Activated CD8-positive, alpha-beta memory T cell treated with anti-CD3 and anti-CD28 coated beads, Interleukin-2, amount 50 U/mL, for 4 hours (primary cell): ENCODE measurements around the gene CDR2L.
"Not testable (repeated sequence)": the region's sequence is repeated elsewhere in the genome, so short reads cannot be mapped to it uniquely, and the experiment has no call there.

Experiments used
- DNase-seq: peaks from one replicate; pipeline ENCODE4 v3.0.0-alpha.2; 2020

Gene CDR2L

GRCh38 chr17:75012346-75013091, 25.1 kb downstream of the CDR2L start, which contains the start of gene MRPL58:
Gene MRPL58, plus strand, starts transcription at chr17:75012670. Its CDS starts 17 bp downstream, at chr17:75012687.
- peak; percentile 81 for DNase-seq

DNA sequence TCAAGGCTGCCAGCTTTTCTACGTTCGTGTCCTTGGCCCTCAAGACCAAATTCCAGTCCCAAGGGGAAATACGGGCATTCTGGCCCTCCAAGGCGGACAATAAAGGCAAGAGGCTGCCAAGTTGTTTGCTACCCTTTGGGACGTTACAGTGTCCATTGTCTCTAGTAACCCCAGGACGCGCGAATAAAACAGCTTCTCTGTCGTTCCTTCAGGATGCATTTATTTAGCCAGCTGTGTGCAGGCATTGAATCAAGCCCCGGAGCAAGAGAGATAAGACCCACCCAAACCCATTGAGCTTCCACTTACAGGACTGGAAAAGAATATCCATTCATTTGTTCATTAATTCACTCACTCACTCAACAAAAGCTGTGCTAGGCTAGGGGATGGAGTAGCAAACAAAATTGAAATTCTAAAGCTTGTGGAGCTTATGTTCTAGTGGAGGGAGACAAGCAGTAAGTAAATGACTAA, 25.7 kb downstream of the CDR2L start:
- no peak for DNase-seq

DNA sequence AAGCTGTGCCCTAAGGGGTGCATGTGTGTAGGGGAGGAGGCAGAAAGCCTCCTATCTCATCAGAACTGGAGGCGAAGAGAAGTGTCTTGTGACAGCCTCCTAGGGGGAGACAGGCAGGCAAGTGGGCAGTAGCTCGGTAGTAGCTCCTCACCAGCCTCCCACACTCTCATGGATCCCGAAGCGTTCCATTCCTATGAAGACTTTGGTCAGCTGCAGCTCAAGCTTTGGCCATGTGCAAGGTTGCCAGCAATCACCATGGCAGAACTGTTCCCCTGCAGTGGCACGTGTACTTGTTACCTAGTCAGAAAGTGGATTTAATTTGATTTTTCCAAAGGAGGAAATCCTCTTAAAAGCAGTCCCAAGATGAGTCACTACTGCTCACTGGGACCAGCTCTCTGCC, 31.7 kb downstream of the CDR2L start:
- no peak for DNase-seq

DNA sequence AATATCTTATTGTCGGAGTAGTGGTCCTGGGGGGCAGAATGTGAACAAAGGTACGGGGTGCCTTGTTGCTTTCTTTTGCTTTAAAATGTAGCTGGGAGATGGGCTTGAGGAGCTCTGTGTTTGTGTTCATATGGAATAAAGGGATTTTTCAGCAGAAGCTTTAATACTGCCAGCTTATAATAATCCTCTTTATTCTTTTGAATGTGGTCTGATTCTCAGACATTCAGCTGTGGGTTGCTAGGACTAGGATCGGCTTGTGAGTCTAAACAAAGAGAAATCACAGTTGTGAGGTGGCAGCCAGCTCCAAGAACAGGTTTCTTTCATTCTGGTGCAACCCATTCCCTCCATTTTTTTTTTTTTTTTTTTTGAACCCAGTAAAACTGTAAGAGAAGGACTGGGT, 32.3 kb downstream of the CDR2L start:
- no peak for DNase-seq

GRCh38 chr17:75020331-75021110, 33.1 kb downstream of the CDR2L start:
- DNase-seq = no peak

GRCh38 chr17:75024686-75025397, 37.4 kb downstream of the CDR2L start:
- DNase-seq = no peak

DNA sequence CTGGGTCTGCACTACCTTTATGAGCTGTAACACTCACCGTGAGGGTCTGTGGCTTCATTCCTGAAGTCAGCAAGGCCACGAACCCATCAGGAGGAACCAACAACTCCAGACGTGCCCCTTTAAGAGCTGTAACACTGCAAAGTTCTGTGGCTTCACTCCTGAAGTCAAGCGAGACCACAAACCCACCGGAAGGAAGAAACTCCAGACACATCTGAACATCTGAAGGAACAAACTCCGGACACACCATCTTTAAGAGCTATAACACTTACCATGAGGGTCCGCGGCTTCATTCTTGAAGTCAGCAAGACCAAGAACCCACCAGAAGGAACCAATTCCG, 37.9 kb downstream of the CDR2L start:
- DNase-seq = not testable (repeated sequence)

- DNase-seq = not testable (repeated sequence)
Observed at GRCh38 chr17:75026650-75027049, 39.2 kb downstream of the CDR2L start.

- no peak for DNase-seq
Observed at GRCh38 chr17:75030161-75030560, 42.7 kb downstream of the CDR2L start.

DNA sequence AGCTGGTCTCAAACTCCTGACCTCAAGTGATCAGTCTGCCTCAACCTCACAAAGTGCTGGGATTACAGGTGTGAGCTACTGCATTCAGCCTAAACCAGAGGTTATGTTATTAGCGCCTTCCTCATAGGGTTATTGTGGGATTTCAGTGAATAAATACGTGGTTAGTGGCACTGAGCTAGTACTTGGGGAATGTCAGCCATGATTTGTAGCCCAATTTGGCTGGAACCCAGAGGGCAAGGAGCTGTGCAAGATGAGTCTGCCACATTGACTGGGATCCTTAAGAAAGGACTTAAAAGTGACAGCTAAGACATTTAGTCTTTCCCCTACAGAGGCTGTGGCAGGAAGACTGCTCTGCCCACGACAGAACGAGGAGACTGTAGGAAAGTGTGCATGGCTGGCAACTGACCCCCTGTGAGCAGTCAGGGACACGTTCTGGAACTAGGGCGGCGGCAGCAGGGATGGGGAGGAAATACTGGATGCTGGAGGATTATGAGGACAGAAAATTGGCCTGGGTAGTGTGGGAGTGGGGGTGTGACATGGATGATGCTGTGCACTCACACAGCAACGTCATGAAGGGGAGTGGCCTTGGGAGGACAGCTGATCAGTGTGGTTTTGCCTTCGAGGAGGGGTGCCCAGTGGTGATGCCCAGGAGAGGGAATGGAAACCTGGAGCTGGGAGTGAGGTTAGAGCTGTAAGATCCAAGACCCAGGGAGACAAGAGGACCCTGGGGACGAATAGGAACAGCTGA, 44.7 kb downstream of the CDR2L start:
- DNase-seq = peak; percentile 60

DNA sequence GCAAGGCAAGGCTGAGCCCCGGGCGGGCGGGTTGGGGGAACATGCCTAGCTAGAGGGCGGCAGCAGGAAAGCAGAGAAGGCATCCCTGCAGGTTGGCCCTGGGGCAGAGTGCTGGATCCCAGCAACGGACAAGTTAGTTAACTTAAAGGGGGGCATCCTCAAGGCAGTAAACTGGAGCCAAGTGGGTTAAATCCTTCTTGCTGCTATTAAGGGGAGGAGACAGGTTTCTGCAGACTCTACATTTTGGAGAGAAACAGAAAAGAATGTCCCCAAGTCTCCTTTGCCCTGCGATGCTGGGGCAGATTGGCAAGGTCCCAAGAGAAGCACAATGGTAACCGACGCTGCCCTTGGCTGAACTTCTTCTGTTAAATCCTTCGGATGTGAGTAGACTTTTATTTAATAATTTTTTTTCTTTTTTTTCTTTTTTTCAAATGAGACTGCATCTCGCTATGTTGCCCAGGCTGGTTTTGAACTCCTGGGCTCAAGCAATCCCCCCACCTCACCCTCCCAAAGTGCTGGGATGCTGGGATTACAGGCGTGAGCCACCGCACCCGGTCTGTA, 45.4 kb downstream of the CDR2L start:
- no peak for DNase-seq

DNA sequence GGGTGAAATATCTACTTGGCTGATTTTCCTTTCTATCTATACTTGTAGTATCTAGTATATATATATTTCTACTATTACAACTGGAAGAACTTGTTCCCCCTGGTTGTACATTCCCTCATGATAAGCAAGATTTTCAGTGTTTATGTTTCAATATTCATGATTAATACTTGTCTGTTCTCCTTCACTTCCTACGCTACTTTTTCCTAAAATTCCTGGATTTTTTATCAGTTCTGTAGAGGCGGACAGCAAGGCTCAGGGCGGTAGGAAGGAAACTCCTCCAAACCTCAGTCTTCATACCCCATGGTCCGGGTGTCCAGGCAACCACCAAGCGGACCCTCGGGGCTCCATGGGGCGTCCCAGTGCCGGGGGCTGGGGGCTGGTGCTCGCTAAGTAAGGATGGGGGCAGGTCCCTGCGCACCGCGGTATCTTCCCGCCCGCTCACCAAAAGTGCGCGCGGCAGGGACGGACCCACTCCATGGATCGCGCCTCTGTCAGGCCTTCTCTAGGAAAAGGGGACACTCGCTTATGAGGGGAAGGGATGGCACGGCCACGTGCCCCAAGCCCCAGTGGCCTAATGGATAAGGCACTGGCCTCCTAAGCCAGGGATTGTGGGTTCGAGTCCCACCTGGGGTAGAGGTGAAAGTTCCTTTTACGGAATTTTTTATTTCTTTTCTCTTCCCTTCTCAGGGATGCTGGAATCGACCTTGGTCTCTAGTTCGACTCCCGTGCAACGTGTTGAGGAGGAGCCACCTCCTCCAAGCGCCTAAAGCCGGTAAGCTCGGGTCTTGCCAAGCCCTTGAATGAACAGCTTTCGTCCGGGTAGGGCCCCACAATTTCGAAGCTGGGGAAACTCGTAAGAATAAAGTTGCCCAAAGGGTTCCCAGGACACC, 46.2 kb downstream of the CDR2L start:
- peak; percentile 84 for DNase-seq

GRCh38 chr17:75034236-75034908, 46.9 kb downstream of the CDR2L start:
- DNase-seq = peak; percentile 80

GRCh38 chr17:75036643-75037268, 49.3 kb downstream of the CDR2L start:
- DNase-seq = peak; percentile 85

- no peak for DNase-seq
Observed at GRCh38 chr17:75039238-75039637, 51.8 kb downstream of the CDR2L start.

GRCh38 chr17:75041656-75042280, 54.3 kb downstream of the CDR2L start:
- DNase-seq = no peak

GRCh38 chr17:75043789-75044188, 56.4 kb downstream of the CDR2L start:
- DNase-seq = not testable (repeated sequence)

DNA sequence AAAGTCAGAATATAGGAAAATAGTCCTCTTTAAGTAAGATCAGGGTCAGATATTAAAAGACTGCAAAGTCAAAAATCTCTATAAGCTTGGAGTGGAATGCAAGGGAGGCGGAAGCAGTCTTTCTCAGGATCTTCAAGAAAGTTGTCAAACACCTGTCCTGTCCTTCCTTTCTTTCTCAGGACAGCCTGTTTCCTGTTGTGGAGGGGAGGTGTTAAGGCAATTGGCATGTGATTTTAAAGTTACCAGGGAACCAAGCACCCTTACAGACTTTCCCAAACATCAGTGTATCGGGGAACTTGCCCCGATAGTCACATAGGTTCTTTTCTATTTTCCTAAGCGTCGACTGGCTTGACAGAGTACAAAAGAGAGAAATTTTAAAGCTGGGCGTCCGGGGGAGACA, 57.3 kb downstream of the CDR2L start:
- no peak for DNase-seq

- DNase-seq = not testable (repeated sequence)
Observed at GRCh38 chr17:75045946-75046406, 58.5 kb downstream of the CDR2L start.
